CD4-positive, alpha-beta T cell treated with Interleukin-2 at 100 ng/mL for 4 hours (primary cell): Measurements from ENCODE around the gene RAD51AP1.

Source experiments
- DNase-seq: peaks from one replicate; pipeline ENCODE4 v3.0.0-alpha.2; 2020; ENCODE audit warnings: low spot score

The RAD51AP1 gene

GRCh38 chr12:4545195-4545594 lies 6.5 kb downstream of the RAD51AP1 start:
- no peak for DNase-seq

GRCh38 chr12:4552191-4552590 lies 13.5 kb downstream of the RAD51AP1 start:
- DNase-seq, result no peak

DNA sequence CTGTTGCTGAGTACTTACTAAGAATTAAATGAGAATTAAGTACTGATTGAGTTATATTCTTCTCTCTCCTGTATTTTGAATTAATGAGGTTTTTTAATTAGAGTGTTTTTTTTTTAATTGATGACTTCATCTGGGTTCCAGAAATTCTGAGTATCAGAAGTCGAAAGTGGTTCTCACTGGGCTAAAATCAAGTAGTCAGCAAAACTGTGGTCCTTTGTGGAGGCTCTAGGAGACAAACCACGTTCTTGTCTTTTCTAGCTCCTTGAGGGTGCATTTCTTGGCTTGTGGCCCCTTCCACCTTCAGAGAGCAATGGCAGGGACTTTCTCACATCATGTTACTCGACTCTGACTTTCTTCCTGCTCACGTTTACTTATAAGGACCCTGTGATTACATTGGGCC lies 15.3 kb downstream of the RAD51AP1 start:
- no peak for DNase-seq

DNA sequence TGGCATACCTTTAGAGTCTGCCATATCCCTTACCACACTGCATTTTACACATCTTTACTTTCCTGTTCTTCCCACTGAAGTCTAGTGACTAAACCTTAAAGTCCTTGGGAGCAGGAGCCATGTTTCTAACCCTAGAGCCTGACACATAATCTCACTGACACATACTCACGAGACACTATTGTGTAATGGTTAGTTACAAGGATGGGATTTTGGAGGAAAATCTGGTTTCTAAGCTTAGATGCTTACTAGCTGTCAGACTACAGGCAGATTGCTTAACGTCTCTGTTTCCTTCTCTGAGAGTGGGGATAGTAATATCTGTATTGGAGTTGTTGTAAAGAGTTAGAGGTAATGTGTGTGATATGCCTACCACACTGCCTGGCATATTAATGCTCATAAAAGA lies 17.1 kb downstream of the RAD51AP1 start:
- DNase-seq, result no peak

DNA sequence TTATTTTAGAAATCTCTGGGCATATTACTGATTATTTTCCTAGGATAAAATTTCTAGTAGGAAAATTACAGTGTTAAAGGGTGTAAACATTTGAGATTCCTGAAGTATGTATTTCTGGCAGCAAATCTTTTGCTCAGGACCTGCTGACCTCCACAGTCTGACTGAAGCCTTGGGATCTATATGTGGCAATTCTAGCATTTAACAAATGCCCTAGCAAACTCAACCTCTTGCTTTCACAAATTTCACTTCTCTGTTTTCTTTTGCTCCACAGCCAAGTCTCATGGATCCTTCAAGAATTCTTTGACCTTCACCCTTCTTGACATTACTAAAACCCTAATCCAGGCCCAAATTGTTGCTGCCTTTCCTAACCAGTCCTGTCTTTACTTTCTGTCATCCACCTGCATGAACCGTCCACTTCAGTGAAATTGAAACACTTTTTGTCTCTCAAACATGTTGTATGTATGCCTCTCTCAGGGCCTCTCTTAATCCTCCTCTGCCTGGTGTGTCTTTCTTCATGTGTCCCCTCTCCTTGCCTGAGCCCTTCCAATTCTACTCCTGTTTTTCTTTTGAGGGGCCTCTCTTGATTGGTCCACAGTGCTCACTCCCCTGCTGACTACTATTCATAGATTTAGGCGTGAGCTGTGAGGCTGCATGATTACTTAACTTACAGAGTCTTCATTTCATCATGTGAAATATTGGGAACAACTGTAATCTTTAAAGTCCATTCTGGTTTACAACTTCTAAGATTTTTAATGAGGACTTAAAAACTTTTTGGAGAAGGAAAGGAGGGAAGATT lies 18.2 kb downstream of the RAD51AP1 start:
- no peak for DNase-seq

DNA sequence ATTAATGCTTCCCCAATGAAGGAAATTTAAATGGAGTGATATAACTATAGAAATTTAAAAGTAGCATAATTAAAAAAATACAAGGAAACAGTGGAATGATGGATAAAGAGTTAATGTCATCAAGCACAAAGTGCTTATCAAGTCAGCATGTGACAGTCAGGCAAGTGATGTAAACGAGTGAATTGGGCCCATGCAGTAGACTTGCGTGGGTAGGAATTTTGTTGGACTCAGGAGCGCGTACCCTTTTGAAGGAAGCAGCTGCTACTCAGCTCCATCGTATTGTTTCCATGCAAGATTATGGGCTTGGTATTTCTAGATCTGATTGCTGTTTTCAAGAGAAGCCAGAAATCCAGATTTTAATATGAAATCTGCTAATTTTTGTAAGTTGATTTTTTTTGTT lies 18.9 kb downstream of the RAD51AP1 start:
- DNase-seq, result no peak

DNA sequence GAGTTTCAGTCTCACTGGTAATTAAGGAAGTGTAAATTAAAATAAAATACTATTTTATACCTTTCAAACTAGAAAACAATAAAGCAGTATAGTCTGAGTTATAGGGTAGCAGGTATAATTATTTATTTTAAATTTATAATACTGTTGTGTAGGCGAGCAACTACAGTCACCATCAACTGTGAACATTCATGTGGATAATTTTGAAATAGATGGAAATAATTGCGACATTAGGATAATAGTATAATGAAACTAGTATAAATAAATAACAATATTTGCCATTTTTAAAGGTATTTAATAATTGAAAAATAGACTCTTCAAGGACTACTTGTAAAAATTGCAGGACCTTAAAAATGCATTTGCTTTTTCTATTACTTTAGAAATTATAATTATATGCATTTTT lies 19.5 kb downstream of the RAD51AP1 start:
- no peak for DNase-seq

DNA sequence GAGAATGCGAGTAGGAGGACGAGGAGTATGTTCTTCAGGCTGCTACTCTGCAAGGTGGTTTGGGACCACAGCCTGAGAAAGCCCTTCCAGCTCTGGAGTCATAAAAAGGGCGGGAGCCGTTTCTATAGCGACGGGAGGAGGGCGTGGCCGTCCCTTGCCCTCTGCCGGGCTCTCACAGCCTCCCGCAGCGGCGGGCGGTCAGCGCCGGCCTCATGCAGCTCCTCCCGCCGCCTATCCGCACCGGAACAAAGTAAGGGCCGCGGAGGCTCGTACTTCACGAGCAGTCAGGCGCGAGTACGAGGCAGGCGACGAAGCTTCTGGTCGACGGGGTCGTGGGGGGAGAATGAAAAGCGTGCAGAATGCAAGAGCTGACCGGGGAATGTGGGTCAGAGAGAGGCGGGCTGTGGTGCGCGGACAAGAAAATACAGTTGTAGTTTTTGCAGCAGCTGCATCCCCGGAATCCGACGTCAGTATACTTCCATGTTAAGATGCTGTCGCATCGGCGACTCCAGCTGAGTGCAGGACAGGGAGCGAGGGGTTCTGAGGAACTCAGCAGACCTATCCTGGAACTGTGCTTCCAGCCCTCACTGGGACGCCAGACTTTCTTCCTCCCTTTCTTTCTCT lies 23.5 kb downstream of the RAD51AP1 start, which contains the start of gene DYRK4:
Gene DYRK4 (plus strand): TSS at position 175 of the 624 bp plus-strand sequence. CDS start 38 bp downstream, at position 213.
- peak; percentile 1 for DNase-seq

- no peak for DNase-seq
Observed at GRCh38 chr12:4563336-4563735, 24.6 kb downstream of the RAD51AP1 start.

DNA sequence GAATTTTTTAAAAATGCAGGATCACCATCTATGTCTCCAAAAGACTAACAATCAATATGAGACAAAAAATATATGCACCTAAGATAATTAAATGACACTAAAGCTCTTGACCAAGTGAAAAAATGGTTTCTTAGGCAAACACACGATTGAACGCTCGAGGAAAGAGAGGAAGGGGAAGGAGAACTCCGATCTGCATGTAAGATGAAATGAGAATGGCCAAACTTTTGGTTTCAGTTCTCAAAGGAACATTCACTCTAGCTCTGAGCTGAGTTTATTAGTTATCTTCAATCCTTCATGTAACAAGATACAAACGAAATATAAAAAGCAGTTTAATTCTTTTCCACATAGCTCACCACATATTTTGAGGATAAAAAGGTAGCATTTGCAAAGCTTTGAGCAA lies 26.1 kb downstream of the RAD51AP1 start:
- DNase-seq, result no peak

DNA sequence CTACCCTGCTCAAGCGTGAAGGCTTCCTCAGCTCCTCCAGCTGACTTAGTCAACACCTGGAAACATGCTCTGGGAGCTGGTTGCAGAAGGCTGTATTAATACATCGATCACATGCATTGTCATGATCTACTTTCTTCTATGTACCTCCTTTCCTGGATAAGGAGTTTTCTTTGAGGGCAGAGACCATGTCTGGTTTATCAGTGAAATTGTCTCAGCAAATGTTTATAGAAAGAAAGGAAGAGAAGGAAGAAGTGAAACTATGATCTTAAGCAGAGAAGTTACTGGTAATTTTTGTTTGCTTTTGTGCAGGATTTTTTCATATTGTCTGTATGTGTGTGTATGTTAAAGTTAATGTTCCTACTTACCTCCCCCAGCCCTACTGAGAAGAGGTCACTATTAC lies 27.8 kb downstream of the RAD51AP1 start:
- DNase-seq, result no peak

DNA sequence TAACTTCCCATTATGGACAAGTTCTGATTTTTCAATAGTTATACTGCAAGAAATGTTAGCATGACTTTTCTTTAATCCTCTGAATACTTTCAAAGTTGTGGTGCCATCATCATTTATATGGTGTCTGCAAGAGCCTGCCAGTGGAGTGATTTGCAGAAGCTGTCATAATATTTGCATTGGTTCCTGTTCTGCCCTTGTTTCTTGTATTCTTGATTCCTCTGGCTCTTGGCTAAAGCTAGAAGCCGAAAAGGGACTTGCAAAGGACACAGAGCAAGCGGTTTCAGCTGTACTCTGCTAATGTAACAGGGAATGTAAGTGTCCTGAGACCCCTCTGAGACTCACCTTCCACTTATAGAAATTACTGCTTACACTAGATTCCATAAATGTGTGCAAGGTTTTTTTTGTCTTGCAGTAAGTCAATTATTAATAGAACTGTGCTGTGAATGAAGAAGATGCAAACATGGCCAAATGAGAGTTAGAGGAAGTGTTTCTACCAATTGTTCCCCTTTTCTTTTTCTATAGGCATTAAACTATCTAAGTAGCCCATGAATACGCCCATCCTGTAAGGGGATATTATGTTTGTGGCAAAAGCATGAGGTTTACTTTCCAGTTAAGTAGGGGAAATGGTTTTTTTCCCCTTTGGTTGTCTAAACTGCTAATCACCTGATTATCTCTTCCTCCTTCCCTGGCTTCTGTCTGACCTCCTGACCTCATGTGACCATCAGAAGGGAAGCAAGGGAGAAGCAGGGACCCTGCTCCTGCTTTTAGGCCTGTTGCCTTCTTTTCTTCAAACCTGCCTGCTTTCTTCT lies 28.6 kb downstream of the RAD51AP1 start:
- DNase-seq, result no peak

DNA sequence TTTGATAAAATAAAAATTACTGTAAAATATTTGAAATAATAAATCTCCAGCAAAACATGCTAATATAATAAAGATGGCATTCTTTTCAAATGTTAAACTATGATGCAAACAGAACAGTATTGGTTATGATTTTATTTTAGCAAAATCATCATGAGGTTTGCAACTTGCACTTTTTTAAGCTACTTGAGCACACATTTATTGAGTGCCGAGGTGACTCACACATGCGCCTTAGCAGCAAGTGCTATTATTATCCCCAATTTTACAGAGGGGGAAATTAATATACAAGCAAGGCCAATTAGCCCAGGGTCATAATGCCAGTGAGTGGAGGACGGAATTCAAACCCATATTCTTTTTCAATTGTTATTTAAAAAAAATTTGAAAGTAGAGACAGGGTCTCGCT lies 30.6 kb downstream of the RAD51AP1 start:
- no peak for DNase-seq

- DNase-seq, result no peak
Observed at GRCh38 chr12:4572680-4573079, 34.0 kb downstream of the RAD51AP1 start.

GRCh38 chr12:4579305-4580102 lies 40.8 kb downstream of the RAD51AP1 start:
- DNase-seq, result peak; percentile 4

- no peak for DNase-seq
Observed at GRCh38 chr12:4580281-4580688, 41.6 kb downstream of the RAD51AP1 start.

DNA sequence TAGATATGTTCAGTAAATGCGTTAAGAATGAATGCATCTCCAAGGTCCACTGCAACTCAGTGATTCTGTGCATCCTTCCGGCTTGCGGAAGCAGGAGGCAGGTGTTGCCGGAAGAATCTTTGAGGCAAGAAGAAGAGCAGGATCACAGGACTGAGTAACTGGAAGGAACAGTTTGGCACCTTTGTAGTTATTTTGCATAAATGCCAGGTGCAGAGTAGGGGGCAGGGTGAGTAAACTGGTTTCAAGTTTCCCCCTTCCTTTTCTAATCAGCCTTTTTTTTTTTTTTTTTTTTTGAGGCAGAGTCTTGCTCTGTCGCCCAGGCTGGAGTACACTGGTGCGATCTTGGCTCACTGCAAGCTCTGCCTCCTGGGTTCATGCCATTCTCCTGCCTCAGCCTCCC lies 45.6 kb downstream of the RAD51AP1 start:
- no peak for DNase-seq

DNA sequence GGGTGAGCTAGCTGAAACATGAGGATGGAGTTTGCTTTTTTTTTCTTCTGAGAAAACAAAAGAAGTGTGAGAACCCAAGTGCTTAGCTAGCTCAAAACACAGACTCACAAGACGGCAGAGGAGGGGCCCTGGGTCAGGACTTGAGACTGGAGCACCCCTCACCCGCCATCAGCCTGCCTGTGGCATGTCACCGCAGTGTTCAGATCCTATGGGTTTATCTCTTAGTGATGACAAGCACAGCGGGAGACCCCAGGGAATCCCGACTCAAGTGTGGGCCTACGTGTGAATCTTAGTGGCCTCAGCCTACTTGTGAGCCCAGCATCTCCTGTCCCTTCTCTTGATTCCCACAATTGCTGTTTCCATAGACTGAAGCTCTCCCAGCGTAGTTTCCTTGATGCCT lies 46.2 kb downstream of the RAD51AP1 start:
- DNase-seq, result no peak

DNA sequence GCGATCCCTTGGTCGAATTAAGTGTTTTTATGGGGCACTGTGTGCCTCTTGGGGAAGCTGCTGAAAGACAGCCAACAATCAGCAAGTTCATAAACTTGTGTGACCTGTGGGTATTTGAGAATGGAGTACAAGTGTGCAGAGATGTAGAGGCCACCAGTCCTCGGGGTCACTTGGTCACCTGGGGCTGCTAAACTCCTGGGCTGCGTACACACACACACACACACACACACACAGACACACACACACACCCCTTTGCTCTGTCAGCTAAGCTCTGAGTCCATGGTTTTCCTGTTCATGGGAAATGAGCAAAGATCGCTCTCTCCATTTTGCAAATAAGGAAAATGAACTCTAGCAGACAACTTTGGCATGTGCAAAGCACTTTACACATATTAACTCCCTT lies 47.8 kb downstream of the RAD51AP1 start:
- no peak for DNase-seq

DNA sequence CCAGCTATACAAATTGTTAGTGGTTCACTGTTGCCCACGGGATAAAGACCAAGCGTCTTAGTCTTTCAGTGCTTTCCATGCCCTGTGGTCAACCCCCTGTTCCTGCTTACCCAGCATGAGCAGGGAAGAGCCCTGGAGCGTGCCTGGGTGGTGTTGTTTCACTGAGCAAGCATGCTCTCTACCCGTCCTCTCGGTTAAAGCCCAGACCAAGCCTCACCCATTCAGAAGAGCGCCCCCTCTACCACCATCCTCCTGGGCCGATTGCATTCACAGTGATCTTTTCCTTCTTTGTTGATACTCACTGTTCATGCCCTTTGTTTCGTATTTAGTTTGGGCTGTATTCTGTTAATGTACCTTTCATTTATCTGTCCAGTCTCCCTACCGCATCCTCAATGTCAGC lies 48.4 kb downstream of the RAD51AP1 start:
- DNase-seq, result no peak

DNA sequence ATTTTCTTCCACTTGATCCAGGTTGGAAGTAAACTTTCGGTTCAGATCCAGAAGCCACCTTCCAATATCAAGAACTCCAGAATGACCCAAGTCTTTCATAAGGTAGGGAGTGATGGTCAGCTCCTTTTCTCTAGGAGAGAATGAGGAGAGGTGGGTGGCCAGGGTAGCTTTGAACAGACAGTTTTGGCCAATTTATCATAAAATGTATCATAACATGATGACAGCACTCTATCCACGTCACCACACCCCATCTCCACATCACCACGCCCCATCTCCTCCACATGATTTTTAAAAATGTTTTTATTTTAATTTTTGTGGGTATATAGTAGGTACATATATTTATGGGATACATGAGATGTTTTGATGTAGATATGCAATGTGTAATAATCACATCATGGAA lies 50.2 kb downstream of the RAD51AP1 start:
- no peak for DNase-seq

DNA sequence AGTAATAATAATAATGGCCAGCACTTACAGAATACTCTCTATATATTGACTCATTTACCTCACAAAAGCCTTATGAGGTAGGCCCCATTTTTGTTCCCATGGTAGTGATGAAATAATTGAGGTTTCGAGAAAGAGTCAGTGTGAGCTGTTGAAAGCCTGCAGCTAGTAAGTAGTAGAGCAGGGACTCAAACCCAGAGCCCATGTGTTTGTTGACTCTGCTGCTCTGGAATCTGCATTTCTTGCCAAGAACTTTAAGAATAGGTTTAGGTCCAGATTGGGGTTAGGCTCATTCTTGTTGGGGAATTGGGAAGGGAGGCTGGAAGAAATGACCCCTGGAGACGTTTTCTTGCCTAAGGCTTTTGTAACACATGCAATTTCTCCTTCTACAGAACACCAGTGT lies 51.3 kb downstream of the RAD51AP1 start:
- no peak for DNase-seq
